Spinal cord (tissue), 10 donors: ENCODE measurements around the gene PPM1L. TPM values are rescaled to one million over a fixed set of nuclear protein-coding genes. Genes with fewer than 3 reads are reported as not detected.
A peak's percentile ranks its signal among the peaks of the same experiment; 100 is the strongest.

Source experiments
- DNase-seq, 6 donors: peaks; one replicate each; pipeline versions ENCODE4 v3.0.0 to v3.0.0-alpha.2; 2013 to 2015; ENCODE audit warnings: low spot score in 6 of 6, low read depth in 4 of 6
- H3K27ac ChIP-seq: one replicate; pipeline ENCODE4 v1.5.1; 2013; ENCODE audit warnings: low read depth, low read length, control low read depth
- H3K27me3 ChIP-seq: one replicate; pipeline ENCODE4 v1.6.1; 2013; ENCODE audit warnings: low read length; ENCODE audit not compliant: control insufficient read depth, insufficient read depth
- H3K36me3 ChIP-seq: one replicate; pipeline ENCODE4 v1.6.1; 2013; ENCODE audit warnings: low read length; ENCODE audit not compliant: control insufficient read depth, insufficient read depth
- H3K4me1 ChIP-seq: one replicate; pipeline ENCODE4 v1.6.1; 2013; ENCODE audit warnings: low read length; ENCODE audit not compliant: control insufficient read depth, insufficient read depth
- H3K4me3 ChIP-seq: one replicate; pipeline ENCODE4 v1.5.1; 2013; ENCODE audit warnings: low read depth, low read length, control low read depth
- H3K9me3 ChIP-seq: one replicate; pipeline ENCODE4 v1.6.1; 2013; ENCODE audit warnings: low read length; ENCODE audit not compliant: control insufficient read depth, insufficient read depth
- WGBS: methylation state at CpG from one replicate; pipeline ENCODE4 v1.1.5; 2013; ENCODE audit warnings: missing lambda C conversion rate; ENCODE audit not compliant: insufficient coverage; 5-methylcytosine and 5-hydroxymethylcytosine counted together
- polyA plus RNA-seq, 2 donors: library from polyadenylated mRNA; unstranded; fragments of 120-200 nt; gene quantifications; one replicate each; pipeline ENCODE4 v1.2.1, GENCODE V29; 2013; ENCODE audit not compliant: insufficient read length in 2 of 2
- total RNA-seq, 2 donors: library from RNA; depleted of rRNA in 1 of 2; stranded (reverse); fragments of 120-200 nt in 1 of 2; fragments of >200 nt in 1 of 2; gene quantifications; one replicate each; pipeline versions ENCODE4 v1.2.3 to v1.2.4, GENCODE V29; 2013 to 2014
- donor health status: healthy.

The PPM1L gene
- total and polyA plus RNA-seq, 4 donors = 15.4 to 47.9 (median 24.5) TPM

GRCh38 chr3:160950542-160950941, 194.5 kb downstream of the PPM1L start:
- no peak for DNase-seq
- no peak overlapping the region for H3K4me3 ChIP-seq
- H3K4me1 ChIP-seq = no peaks in the 10 kb centered on the region
- no peaks in the 10 kb centered on the region for H3K9me3 ChIP-seq
- H3K27ac ChIP-seq = no peak overlapping the region
- no peaks in the 10 kb centered on the region for H3K27me3 ChIP-seq
- no peaks in the 10 kb centered on the region for H3K36me3 ChIP-seq
- 100% methylated on average over 1 of the region's 2 CpGs for WGBS

GRCh38 chr3:160950954-160951353, 194.9 kb downstream of the PPM1L start:
- H3K27ac ChIP-seq = no peak overlapping the region
- no peaks in the 10 kb centered on the region for H3K9me3 ChIP-seq
- H3K4me3 ChIP-seq = no peak overlapping the region
- no peak for DNase-seq
- H3K36me3 ChIP-seq = no peaks in the 10 kb centered on the region
- no CpG with 5 or more reads among the region's 2 CpGs for WGBS
- H3K27me3 ChIP-seq = no peaks in the 10 kb centered on the region
- H3K4me1 ChIP-seq = no peaks in the 10 kb centered on the region

GRCh38 chr3:160951642-160952487, 195.8 kb downstream of the PPM1L start:
- 58% methylated on average over 2 of the region's 8 CpGs for WGBS
- no peaks in the 10 kb centered on the region for H3K4me1 ChIP-seq
- H3K4me3 ChIP-seq = no peak overlapping the region
- no peaks in the 10 kb centered on the region for H3K9me3 ChIP-seq
- H3K36me3 ChIP-seq = no peaks in the 10 kb centered on the region
- H3K27me3 ChIP-seq = no peaks in the 10 kb centered on the region
- H3K27ac ChIP-seq = no peak overlapping the region
- DNase-seq = peak in 1 of 6 donors; percentile 56

GRCh38 chr3:160953686-160954085, 197.7 kb downstream of the PPM1L start:
- H3K9me3 ChIP-seq = no peaks in the 10 kb centered on the region
- H3K36me3 ChIP-seq = no peaks in the 10 kb centered on the region
- H3K4me3 ChIP-seq = no peak overlapping the region
- no CpG with 5 or more reads among the region's 3 CpGs for WGBS
- H3K27me3 ChIP-seq = no peaks in the 10 kb centered on the region
- no peaks in the 10 kb centered on the region for H3K4me1 ChIP-seq
- H3K27ac ChIP-seq = no peak overlapping the region
- DNase-seq = peak in 1 of 6 donors; percentile 75

GRCh38 chr3:160956785-160957184, 200.8 kb downstream of the PPM1L start:
- H3K27me3 ChIP-seq = no peaks in the 10 kb centered on the region
- H3K4me3 ChIP-seq = no peak overlapping the region
- no peaks in the 10 kb centered on the region for H3K9me3 ChIP-seq
- no peaks in the 10 kb centered on the region for H3K36me3 ChIP-seq
- no peak for DNase-seq
- H3K27ac ChIP-seq = no peak overlapping the region
- no peaks in the 10 kb centered on the region for H3K4me1 ChIP-seq

GRCh38 chr3:160960568-160960967, 204.5 kb downstream of the PPM1L start:
- Histone ChIP-seq H3K36me3 (no peaks in the 10 kb centered on the region), H3K4me3 (no peak overlapping the region), H3K27me3 (no peaks in the 10 kb centered on the region), H3K9me3 (no peaks in the 10 kb centered on the region), H3K27ac (no peak overlapping the region), H3K4me1 (no peaks in the 10 kb centered on the region)
- no CpG with 5 or more reads among the region's 1 CpG for WGBS
- DNase-seq = no peak

GRCh38 chr3:160963949-160964348, 207.9 kb downstream of the PPM1L start:
- no peaks in the 10 kb centered on the region for H3K36me3 ChIP-seq
- H3K4me3 ChIP-seq = no peak overlapping the region
- DNase-seq = no peak
- H3K9me3 ChIP-seq = no peaks in the 10 kb centered on the region
- WGBS = no CpG with 5 or more reads among the region's 1 CpG
- no peaks in the 10 kb centered on the region for H3K27me3 ChIP-seq
- no peaks in the 10 kb centered on the region for H3K4me1 ChIP-seq
- no peak overlapping the region for H3K27ac ChIP-seq

GRCh38 chr3:160968761-160969160, 212.7 kb downstream of the PPM1L start:
- WGBS = no CpG with 5 or more reads among the region's 2 CpGs

GRCh38 chr3:160973067-160973809, 217.2 kb downstream of the PPM1L start:
- Histone ChIP-seq H3K4me3 (no peak overlapping the region), H3K4me1 (no peaks in the 10 kb centered on the region), H3K27ac (no peak overlapping the region), H3K36me3 (no peaks in the 10 kb centered on the region), H3K9me3 (no peaks in the 10 kb centered on the region), H3K27me3 (no peaks in the 10 kb centered on the region)
- DNase-seq = no peak
- WGBS = no CpG with 5 or more reads among the region's 2 CpGs

More at GRCh38 chr3:160968761-160969160, 212.7 kb downstream of the PPM1L start:
- Histone ChIP-seq H3K27me3 (no peaks in the 10 kb centered on the region), H3K4me1 (no peaks in the 10 kb centered on the region), H3K4me3 (no peak overlapping the region), H3K36me3 (no peaks in the 10 kb centered on the region), H3K9me3 (no peaks in the 10 kb centered on the region), H3K27ac (no peak overlapping the region)
- DNase-seq = peak in 1 of 6 donors; percentile 74

- no peak overlapping the region for H3K27ac ChIP-seq
- H3K9me3 ChIP-seq = no peaks in the 10 kb centered on the region
- no peaks in the 10 kb centered on the region for H3K27me3 ChIP-seq
- no peak overlapping the region for H3K4me3 ChIP-seq
- H3K36me3 ChIP-seq = no peaks in the 10 kb centered on the region
- H3K4me1 ChIP-seq = no peaks in the 10 kb centered on the region
- no peak for DNase-seq
Observed at GRCh38 chr3:160977773-160978172, 221.7 kb downstream of the PPM1L start.
